Inferior parietal cortex (tissue), 1 donor: ENCODE results near the gene NDUFB7.
"Not testable (repeated sequence)": the region's sequence is repeated elsewhere in the genome, so short reads cannot be mapped to it uniquely, and the experiment has no call there.

ENCODE experiments used
- DNase-seq: peaks from one replicate; pipeline ENCODE4 v3.0.0-alpha.2; 2016; ENCODE audit errors: extremely low spot score

NDUFB7 gene

DNA sequence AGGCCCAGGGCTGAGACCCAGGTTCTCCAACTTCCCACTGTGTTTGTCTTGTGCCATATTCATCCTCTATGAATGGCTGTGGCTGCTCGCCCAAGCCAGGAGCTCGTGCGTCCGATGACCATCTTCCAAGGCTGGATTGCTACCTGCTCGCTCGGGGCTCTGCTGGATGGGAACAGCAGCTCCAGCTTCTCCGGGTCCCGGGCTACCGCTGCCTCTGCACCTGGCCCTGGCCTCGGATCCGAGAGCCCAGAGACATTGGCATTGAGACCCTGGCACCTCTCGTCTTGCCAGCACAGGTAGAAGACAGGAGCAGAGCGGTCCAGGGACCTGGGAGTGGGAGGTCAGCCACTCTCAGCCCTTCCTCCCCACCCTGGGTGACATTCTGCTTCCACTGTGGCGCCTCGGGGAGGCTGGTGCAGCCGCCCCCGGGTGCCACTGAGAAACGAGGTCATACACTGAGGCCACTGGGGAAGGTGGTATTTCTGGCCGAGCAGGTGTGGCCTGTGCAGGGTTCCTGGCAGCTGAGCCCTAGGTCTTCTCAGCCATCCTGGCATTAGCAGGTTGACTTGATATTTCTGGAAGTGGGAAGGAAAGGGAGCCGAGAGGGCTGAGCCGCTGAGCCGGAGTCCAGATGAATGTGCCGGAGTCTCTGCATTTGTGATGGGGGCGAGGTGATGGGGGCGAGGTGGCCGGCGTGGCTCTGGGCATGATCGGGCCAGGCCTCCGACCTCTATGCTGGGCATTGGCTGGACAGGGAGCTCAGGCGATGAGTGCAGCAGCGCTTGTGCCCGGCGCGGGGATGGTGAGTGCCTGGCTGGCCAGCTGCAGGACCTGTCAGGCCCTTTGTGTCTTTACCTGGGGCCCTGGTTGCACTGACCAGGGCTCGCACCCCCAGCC is 18.6 kb downstream of the NDUFB7 start:
- no peak for DNase-seq

DNA sequence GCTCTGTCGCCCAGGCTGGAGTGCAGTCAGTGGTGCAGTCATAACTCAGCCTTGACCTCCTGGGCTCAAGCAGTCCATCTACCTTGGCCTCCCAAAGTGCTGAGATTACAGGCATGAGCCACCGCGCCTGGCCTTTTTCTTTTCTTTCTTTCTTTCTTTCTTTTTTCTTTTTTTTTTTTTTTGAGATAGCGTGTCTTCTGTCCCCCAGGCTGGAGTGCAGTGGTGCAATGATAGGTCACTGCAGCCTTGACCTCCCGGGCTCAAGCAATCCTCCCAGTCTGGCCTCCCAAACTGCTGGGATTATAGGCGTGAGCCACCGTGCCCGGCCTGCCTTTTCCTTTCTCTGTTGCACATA is 19.9 kb downstream of the NDUFB7 start:
- not testable (repeated sequence) for DNase-seq

- DNase-seq: not testable (repeated sequence)
Observed at GRCh38 chr19:14551134-14552005, 20.5 kb downstream of the NDUFB7 start.

- no peak for DNase-seq
Observed at GRCh38 chr19:14550201-14550754, 21.6 kb downstream of the NDUFB7 start.

- DNase-seq: no peak
Observed at GRCh38 chr19:14545716-14546082, 26.2 kb downstream of the NDUFB7 start.

DNA sequence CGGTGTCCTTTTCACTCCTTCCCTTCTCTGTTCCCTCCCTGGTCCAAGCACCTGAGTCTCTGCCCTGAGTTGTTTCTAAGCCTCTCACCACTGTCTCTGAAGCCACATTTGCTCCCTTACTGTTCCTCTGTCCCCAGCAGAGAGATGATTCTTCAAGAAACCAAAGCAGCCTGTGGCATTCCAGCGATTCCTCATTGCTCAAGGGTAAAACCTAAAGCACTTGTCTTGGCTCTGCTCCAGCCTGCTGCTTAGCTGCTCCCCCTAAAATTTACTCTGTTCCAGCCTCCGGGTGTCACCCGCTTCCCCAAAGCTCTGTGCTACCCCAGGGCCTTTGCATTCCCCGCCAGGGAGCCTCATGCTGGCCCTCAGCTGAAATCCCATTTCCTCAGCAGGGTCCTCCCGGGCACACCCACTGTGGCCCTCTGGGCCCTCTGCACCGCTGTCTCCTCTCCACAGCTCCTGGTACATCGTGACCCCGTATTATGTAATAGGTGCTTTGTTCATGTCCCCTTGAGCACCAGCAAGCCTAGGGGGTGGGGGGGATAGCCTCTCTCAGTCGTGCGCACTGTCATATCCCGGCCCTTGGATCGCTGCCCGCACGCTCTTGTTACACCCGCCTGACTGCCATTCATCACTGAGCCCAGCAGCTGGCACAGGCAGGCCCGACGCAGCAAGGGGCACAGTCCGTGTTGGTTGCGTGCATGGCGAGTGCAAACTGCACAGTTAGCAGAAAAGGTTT is 26.7 kb downstream of the NDUFB7 start:
- DNase-seq: peak; percentile 80

DNA sequence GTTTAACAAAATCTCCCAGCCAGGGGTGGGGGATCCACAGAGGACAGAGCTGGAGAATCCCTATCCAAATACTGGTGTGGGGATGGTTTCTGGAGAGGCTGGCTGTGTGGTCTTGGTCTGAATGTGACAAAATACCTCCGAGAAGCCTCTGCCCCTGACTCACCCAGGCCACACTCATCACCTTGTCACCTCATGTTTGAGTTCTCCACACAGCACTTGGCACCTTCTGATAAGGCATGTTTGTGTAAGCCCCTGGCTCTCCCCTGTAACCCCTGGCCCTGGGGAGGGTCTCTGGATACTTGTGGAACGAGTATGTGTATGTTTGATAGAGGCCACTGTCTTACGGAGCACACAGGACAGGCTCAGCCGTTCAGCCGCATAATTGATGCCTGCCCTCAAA is 27.8 kb downstream of the NDUFB7 start:
- no peak for DNase-seq

- no peak for DNase-seq
Observed at GRCh38 chr19:14542711-14543328, 29.0 kb downstream of the NDUFB7 start.

DNA sequence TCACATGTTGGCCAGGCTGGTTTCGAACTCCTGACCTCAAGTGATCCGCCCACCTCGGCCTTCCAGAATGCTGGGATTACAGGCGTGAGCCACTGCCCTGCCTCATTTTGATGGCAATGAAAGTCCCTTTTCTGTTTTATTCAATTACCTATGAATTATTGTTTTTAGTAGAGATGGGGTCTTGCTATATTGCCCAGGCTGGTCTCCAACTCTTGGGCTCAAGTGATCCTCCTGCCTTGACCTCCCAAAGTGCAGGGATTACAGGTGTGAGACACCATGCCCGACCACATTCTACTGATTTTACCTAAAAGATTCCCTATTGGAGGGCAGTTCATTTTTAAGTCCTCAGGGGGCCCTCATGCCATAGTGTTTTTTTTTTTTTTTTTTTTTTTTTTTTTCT is 29.9 kb downstream of the NDUFB7 start:
- DNase-seq: not testable (repeated sequence)

DNA sequence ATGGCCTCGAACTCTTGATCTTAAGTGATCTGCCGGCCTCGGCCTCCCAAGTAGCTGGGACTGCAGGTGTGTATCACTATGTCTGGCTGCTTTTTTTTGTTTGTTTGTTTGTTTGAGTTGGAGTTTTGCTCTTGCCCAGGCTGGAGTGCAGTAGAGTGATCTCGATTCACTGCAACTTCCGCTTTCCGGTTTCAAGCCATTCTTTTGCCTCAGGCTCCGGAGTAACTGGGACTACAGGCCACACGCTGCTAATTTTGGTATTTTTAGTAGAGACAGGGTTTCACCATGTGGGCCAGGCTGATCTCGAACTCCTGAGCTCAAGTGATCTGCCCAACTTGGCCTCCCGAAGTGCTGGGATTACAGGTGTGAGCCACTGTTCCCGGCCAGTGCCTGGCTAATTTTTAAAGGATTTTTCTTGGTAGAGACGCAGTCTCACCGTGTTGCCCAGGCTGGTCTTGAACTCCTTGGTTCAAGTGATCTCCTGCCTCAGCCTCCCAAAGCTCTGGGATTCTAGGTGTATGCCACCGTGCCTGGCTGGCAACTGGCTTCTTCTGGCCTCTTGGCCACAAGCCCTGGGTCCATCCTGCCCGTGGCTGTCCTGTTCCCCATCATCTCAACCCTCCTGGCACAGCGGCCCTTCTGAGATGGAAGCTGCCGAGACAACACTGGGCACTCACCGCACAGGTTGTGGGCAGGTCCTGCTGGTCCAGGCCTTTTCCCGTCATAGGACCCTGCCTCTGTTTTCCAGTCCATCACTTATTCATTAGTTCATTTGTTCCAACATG is 30.9 kb downstream of the NDUFB7 start:
- no peak for DNase-seq

- no peak for DNase-seq
Observed at GRCh38 chr19:14536926-14537692, 34.8 kb downstream of the NDUFB7 start.

DNA sequence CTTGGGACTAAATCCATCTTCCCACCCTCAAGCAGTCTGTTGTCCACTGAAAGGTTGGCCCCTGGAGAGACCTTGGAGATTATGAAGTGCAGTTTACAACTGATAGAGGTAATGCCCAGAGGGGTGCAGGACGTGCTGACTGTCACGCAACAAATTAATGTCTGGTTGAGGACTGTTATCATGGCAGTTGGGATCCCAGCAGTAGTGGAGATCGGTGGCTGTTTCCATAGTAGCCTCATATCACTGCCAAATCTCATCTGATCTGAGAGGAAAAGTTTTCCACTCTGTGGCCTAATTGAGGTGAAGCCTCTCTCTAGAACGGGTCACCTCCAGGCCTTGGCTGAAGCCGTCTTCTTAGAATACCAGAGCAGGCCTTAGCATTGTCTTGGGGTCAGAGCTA is 38.4 kb downstream of the NDUFB7 start:
- no peak for DNase-seq

DNA sequence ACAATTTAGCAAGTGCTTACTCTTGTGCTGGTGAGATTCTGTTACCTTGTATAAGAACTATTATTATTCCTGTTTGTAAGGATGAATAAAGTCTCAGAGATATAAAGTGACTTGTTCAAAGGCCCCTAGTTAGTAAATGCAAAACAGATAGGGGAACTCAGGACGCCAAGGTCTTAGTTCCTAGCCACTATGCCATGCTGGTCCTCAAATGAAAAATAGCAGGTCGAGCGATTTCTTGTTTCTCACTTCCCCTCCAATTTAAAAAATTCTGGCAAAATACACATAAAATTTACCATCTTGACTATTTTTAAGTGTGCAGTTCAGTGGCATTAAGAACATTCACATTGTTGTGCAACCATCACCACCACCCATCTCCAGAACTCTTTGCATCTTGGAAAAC is 41.4 kb downstream of the NDUFB7 start:
- DNase-seq: no peak

DNA sequence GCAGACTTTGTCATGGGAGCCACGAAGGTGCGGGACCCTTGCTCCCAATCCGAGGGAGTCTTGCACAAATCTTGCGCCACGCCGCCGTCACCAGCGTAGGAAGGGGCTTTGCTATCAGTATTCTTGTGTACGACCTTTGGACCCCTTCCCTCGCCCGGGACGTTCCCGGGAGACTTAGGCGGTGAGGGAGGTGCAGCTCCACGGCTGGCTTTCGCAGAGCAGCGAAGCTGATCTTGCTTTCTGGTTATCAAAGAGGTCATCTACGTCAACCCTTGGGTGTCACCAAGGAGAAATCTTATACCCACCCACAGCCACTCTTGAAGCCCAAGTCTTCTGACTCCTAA is 41.9 kb downstream of the NDUFB7 start:
- DNase-seq: no peak

DNA sequence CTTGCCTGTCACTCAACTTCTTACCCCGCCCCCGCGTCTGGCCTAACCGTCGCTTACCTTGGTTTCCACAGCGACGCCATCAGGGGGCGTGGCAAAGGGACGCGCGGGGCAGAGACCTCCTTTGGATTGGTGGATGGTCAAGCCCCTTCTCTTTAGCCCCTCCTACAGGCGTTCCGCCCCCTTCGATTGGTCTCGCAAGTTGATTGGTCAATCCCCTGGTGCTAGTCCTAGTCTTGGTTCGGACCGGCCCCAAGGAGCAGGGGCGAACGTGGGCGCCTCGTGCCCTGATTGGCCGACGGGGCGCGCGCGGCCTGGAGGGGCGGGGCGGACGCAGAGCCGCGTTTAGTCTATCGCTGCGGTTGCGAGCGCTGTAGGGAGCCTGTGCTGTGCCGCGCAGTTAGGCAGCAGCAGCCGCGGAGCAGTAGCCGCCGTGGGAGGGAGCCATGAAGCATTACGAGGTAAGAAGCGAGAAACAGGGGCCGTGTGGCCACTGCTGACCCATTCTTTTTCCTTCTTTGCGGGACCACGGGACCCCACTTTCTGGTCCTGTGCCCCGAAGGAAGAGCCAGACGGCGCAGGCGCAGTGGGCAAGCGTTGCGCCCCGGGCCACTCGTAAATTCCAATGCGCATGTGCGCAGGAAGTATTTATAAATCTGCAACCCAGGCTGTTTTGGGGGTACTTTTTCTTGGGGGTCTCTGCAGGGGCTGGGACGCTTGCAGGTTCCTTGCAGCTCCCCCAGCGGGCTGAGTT is 42.4 kb downstream of the NDUFB7 start, which contains the start of gene TECR:
TSS of gene TECR (plus strand) at position 341 of the 751 bp plus-strand sequence. CDS start at position 444, 103 bp downstream.
- peak; percentile 100 for DNase-seq

GRCh38 chr19:14528419-14529253 is 43.2 kb downstream of the NDUFB7 start:
- no peak for DNase-seq

DNA sequence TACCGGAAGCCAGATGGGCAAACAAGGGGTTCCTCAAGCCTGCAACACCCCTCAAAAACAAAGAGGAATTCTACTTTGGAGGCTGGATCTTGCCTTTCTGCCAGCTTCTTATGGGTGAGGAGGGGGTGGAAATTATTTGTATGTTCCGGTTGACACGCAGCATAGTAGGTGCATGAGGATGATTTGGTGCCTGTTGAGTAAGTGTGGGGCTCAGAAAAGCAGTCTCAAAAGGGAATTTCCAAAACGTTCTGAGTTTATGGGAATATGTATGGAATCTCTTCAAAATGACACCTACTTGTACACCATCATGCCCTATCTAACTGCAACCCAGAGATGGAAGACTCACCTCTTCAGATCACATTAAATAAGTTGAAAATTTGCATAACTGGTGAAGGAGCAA is 45.4 kb downstream of the NDUFB7 start:
- DNase-seq: no peak

DNA sequence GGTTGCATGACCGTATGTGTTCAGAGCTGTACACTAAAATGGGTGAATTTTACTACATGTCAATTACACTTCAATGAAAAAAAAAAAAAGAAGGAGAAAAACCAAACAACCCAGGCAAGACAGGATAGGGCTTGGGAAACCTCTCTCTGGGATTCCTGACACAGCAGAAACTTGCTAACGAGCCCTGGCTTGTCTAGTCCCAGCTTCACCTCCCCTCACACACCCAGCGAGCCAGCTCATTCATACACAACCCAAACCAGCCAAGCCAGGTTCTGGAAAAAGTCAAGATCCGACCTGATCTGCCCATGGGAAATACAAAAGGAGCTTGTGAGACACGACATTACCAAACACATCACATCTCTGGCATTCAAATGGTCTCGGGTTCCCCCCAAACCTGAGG is 46.1 kb downstream of the NDUFB7 start:
- DNase-seq: no peak
